Activated T-cell treated with anti-CD3 and anti-CD28 coated beads, Interleukin-2, amount 50 U/mL, for 1 hour (primary cell): Measurements from ENCODE around the gene LCAT.
A peak's percentile ranks its signal among the peaks of the same experiment; 100 is the strongest.
"Not testable (repeated sequence)": the region's sequence is repeated elsewhere in the genome, so short reads cannot be mapped to it uniquely, and the experiment has no call there.

Source experiments
- DNase-seq: peaks from one replicate; pipeline ENCODE4 v3.0.0-alpha.2; 2020

LCAT gene

GRCh38 chr16:67946966-67947558 is 3.1 kb upstream of the LCAT start:
- DNase-seq = no peak

GRCh38 chr16:67946128-67946569 is 2.2 kb upstream of the LCAT start:
- DNase-seq = no peak

- DNase-seq = no peak
Observed at GRCh38 chr16:67945392-67945933, 1.5 kb upstream of the LCAT start.

GRCh38 chr16:67944690-67945391 is 921 bp upstream of the LCAT start:
- DNase-seq = no peak

- no peak for DNase-seq
Observed at GRCh38 chr16:67943256-67943618, 683 bp downstream of the LCAT start.

- no peak for DNase-seq
Observed at GRCh38 chr16:67942510-67943255, 1.2 kb downstream of the LCAT start.

GRCh38 chr16:67942200-67942509 is 1.8 kb downstream of the LCAT start:
- DNase-seq = peak; percentile 43

- no peak for DNase-seq
Observed at GRCh38 chr16:67941469-67942199, 2.3 kb downstream of the LCAT start.

- DNase-seq = no peak
Observed at GRCh38 chr16:67940446-67941089, 3.4 kb downstream of the LCAT start.

GRCh38 chr16:67939507-67940445 is 4.1 kb downstream of the LCAT start:
- peak; percentile 43 for DNase-seq

GRCh38 chr16:67937713-67938112 is 6.2 kb downstream of the LCAT start:
- not testable (repeated sequence) for DNase-seq

GRCh38 chr16:67936880-67937605 is 6.9 kb downstream of the LCAT start:
- no peak for DNase-seq

- peak; percentile 68 for DNase-seq
Observed at GRCh38 chr16:67936124-67936879, 7.6 kb downstream of the LCAT start, which contains the start of gene PSMB10. PSMB10 (minus strand) TSS chr16:67936850; CDS start chr16:67936749, 101 bp downstream.

- DNase-seq = peak; percentile 91
Observed at GRCh38 chr16:67935402-67936123, 8.4 kb downstream of the LCAT start.

- DNase-seq = no peak
Observed at GRCh38 chr16:67935101-67935401, 8.9 kb downstream of the LCAT start.

- DNase-seq = no peak
Observed at GRCh38 chr16:67934306-67935100, 9.4 kb downstream of the LCAT start.

GRCh38 chr16:67933805-67934204 is 10.1 kb downstream of the LCAT start:
- DNase-seq = no peak

- no peak for DNase-seq
Observed at GRCh38 chr16:67932462-67932840, 11.5 kb downstream of the LCAT start.
